H9 (cell line): ENCODE data around the gene KRT1. TPM values are rescaled to one million over a fixed set of nuclear protein-coding genes. Genes with fewer than 3 reads are reported as not detected.

Experiments used
- DNase-seq: peaks from one replicate; pipeline ENCODE4 v3.0.0-alpha.2; 2017
- H2AFZ ChIP-seq: one replicate; pipeline ENCODE4 v1.6.1; 2013; ENCODE audit warnings: mild to moderate bottlenecking, low read length, control low read depth, moderate library complexity
- H2AK5ac ChIP-seq: 2 replicates; pipeline ENCODE4 v1.6.1; 2013; ENCODE audit warnings: low read length, control low read depth, mixed read lengths; ENCODE audit not compliant: insufficient read length
- H2BK120ac ChIP-seq: one replicate; pipeline ENCODE4 v1.6.1; 2013; ENCODE audit warnings: low read depth, mild to moderate bottlenecking, low read length, control low read depth, inconsistent platforms; ENCODE audit not compliant: poor library complexity, severe bottlenecking
- H2BK12ac ChIP-seq: 2 replicates; pipeline ENCODE4 v1.6.1; 2013; ENCODE audit warnings: low read length, control low read depth, mixed read lengths, low read depth; ENCODE audit not compliant: insufficient read length
- H2BK15ac ChIP-seq: 2 replicates; pipeline ENCODE4 v1.6.1; 2013; ENCODE audit warnings: low read depth, low read length, control low read depth
- H2BK20ac ChIP-seq: one replicate; pipeline ENCODE4 v1.6.1; 2013; ENCODE audit warnings: low read depth, mild to moderate bottlenecking, low read length, control low read depth, inconsistent platforms; ENCODE audit not compliant: poor library complexity, severe bottlenecking
- H2BK5ac ChIP-seq: 2 replicates; pipeline ENCODE4 v1.6.1; 2013; ENCODE audit warnings: low read length, control low read depth, mixed read lengths; ENCODE audit not compliant: insufficient read length
- H3K14ac ChIP-seq: 2 replicates; pipeline ENCODE4 v1.6.1; 2013; ENCODE audit warnings: low read length, control low read depth; ENCODE audit not compliant: insufficient read depth
- H3K18ac ChIP-seq: 2 replicates; pipeline ENCODE4 v1.6.1; 2013; ENCODE audit warnings: low read depth, mild to moderate bottlenecking, mixed read lengths, low read length, control low read depth; ENCODE audit not compliant: insufficient read length
- H3K23ac ChIP-seq: 2 replicates; pipeline ENCODE4 v1.6.1; 2013; ENCODE audit warnings: low read length, control low read depth, mixed read lengths, low read depth; ENCODE audit not compliant: insufficient read length
- H3K23me2 ChIP-seq: 2 replicates; pipeline ENCODE4 v1.6.1; 2013; ENCODE audit warnings: low read depth, mild to moderate bottlenecking, mixed read lengths, low read length, control low read depth; ENCODE audit not compliant: insufficient read length, poor library complexity, severe bottlenecking
- H3K27ac ChIP-seq: 2 replicates; pipeline ENCODE4 v1.5.1; 2013; ENCODE audit warnings: low read length, control low read depth, mixed read lengths, low read depth; ENCODE audit not compliant: insufficient read length
- H3K27me3 ChIP-seq: 2 replicates; pipeline ENCODE4 v1.6.1; 2013; ENCODE audit warnings: low read length, control low read depth, inconsistent platforms; ENCODE audit not compliant: insufficient read depth
- H3K4ac ChIP-seq: 2 replicates; pipeline ENCODE4 v1.6.1; 2013; ENCODE audit warnings: low read depth, mild to moderate bottlenecking, control low read depth, inconsistent platforms, low read length, moderate library complexity
- H3K4me1 ChIP-seq: 2 replicates; pipeline ENCODE4 v1.6.1; 2013; ENCODE audit warnings: low read length, control low read depth, inconsistent platforms; ENCODE audit not compliant: insufficient read depth
- H3K4me2 ChIP-seq: 2 replicates; pipeline ENCODE4 v1.6.1; 2013; ENCODE audit warnings: low read length, control low read depth, mixed read lengths; ENCODE audit not compliant: insufficient read length, insufficient read depth
- H3K56ac ChIP-seq: 2 replicates; pipeline ENCODE4 v1.6.1; 2013; ENCODE audit warnings: low read depth, mild to moderate bottlenecking, mixed read lengths, low read length, control low read depth; ENCODE audit not compliant: insufficient read length
- H3K79me1 ChIP-seq: 2 replicates; pipeline ENCODE4 v1.6.1; 2013; ENCODE audit warnings: low read depth, mild to moderate bottlenecking, moderate library complexity, low read length, control low read depth, inconsistent platforms; ENCODE audit not compliant: insufficient read depth, poor library complexity, severe bottlenecking
- H3K79me2 ChIP-seq: 2 replicates; pipeline ENCODE4 v1.6.1; 2013; ENCODE audit warnings: low read length, control low read depth, inconsistent platforms; ENCODE audit not compliant: insufficient read depth
- H3K9ac ChIP-seq: 2 replicates; pipeline ENCODE4 v1.6.1; 2013; ENCODE audit warnings: low read length, control low read depth, mixed read lengths; ENCODE audit not compliant: insufficient read length; ENCODE audit errors: extremely low read depth
- H3K9me3 ChIP-seq: one replicate; pipeline ENCODE4 v1.6.1; 2013; ENCODE audit warnings: low read depth, low read length, inconsistent platforms; ENCODE audit not compliant: control insufficient read depth
- H3T11ph ChIP-seq: one replicate; pipeline ENCODE4 v1.6.1; 2013; ENCODE audit warnings: mild to moderate bottlenecking, low read length, control low read depth, inconsistent platforms
- H4K20me1 ChIP-seq: one replicate; pipeline ENCODE4 v1.6.1; 2013; ENCODE audit not compliant: control insufficient read depth, insufficient read length, insufficient read depth
- H4K5ac ChIP-seq: 2 replicates; pipeline ENCODE4 v1.6.1; 2013; ENCODE audit warnings: low read depth, mild to moderate bottlenecking, mixed read lengths, low read length, control low read depth; ENCODE audit not compliant: insufficient read length
- H4K8ac ChIP-seq: replicated peaks from 2 replicates; pipeline ENCODE4 v1.6.1; 2013; ENCODE audit warnings: low read length, control low read depth, mixed read lengths, low read depth; ENCODE audit not compliant: insufficient read length
- H4K91ac ChIP-seq: 2 replicates; pipeline ENCODE4 v1.6.1; 2013; ENCODE audit warnings: low read depth, mild to moderate bottlenecking, moderate library complexity, mixed read lengths, low read length, control low read depth; ENCODE audit not compliant: insufficient read length
- H3K27ac Mint-ChIP-seq, 3 experiments: 2 replicates in 2 of 3; 3 replicates in 1 of 3; pipeline ENCODE4 v1.8.0; 2020 to 2021; ENCODE audit warnings: mixed read lengths in 3 of 3, mild to moderate bottlenecking in 1 of 3, moderate library complexity in 1 of 3
- H3K27me3 Mint-ChIP-seq: 2 replicates; pipeline ENCODE4 v1.8.0; 2021; ENCODE audit warnings: low read depth, mild to moderate bottlenecking, moderate library complexity, mixed read lengths
- H3K36me3 Mint-ChIP-seq, 3 experiments: 2 replicates in 2 of 3; 3 replicates in 1 of 3; pipeline ENCODE4 v1.8.0; 2020 to 2021; ENCODE audit warnings: low read depth in 3 of 3, mixed read lengths in 3 of 3; ENCODE audit not compliant: insufficient read depth in 1 of 3
- H3K4me1 Mint-ChIP-seq, 2 experiments: 2 replicates each; pipeline ENCODE4 v1.8.0; 2020; ENCODE audit warnings: mixed read lengths in 2 of 2
- H3K4me3 Mint-ChIP-seq, 2 experiments: 2 replicates in 1 of 2; 3 replicates in 1 of 2; pipeline ENCODE4 v1.8.0; 2020 to 2021; ENCODE audit warnings: mild to moderate bottlenecking in 2 of 2, mixed read lengths in 2 of 2, moderate library complexity in 1 of 2
- H3K9me3 Mint-ChIP-seq, 2 experiments: 2 replicates in 1 of 2; 3 replicates in 1 of 2; pipeline ENCODE4 v1.8.0; 2020; ENCODE audit warnings: mild to moderate bottlenecking in 2 of 2, mixed read lengths in 2 of 2, moderate library complexity in 1 of 2
- WGBS: extraction: QIAGEN DNeasy Blood & Tissue Kit; methylation state at CpG from one replicate; pipeline ENCODE4 v1.1.7; 2013; ENCODE audit warnings: missing lambda C conversion rate, low lambda C conversion rate, mixed read lengths; ENCODE audit not compliant: insufficient read length; ENCODE audit errors: extremely low coverage; 5-methylcytosine and 5-hydroxymethylcytosine counted together
- total RNA-seq: library from RNA; stranded (reverse); gene quantifications from 2 replicates; pipeline ENCODE4 v1.2.1, GENCODE V29; 2021
- TF ChIP-seq, protein P1 (sequence below): fragments of 200-600 bp; sonication (generic); conservative IDR thresholded peaks from 3 replicates; pipeline ENCODE4 v1.8.0; 2021; ENCODE audit warnings: antibody characterized with exemption, mild to moderate bottlenecking

Gene KRT1
- total RNA-seq, 1 experiment from 2014 or later, result not detected

DNA sequence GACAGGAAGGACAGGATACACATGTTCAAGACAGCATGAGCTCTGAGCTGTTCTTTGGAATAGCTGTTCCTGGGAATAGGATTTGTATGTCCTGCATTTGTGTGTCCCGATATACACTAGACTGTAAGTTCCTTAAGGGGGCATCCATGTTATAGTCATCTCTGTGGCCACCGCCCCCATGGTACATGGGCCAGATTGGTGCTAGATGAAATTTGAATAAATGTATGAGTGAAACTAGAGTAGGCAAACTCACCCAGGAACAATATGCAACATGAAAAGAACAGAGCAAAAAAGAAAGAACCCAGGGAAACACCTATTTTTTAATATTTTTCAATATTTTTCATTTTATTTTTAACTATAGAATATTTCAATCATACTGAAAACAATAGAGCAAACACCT lies 48.2 kb upstream of the KRT1 start:
- no peak overlapping the region for H2BK120ac ChIP-seq
- H4K8ac ChIP-seq, result no peak overlapping the region
- no peak overlapping the region for H2BK5ac ChIP-seq
- no peaks in the 10 kb centered on the region for H3K23me2 ChIP-seq
- H2AFZ ChIP-seq, result no peak overlapping the region
- H3K18ac ChIP-seq, result no peak overlapping the region
- no peaks in the 10 kb centered on the region for H3K79me1 ChIP-seq
- H3K56ac ChIP-seq, result no peak overlapping the region
- no peak overlapping the region for H3K4ac ChIP-seq
- no peaks in the 10 kb centered on the region; the same call in 1 of the 2 replicates for H3K27me3 ChIP-seq
- no peaks in the 10 kb centered on the region for H3K79me2 ChIP-seq
- no CpG with 5 or more reads among the region's 2 CpGs for WGBS
- no peak overlapping the region for H4K91ac ChIP-seq
- H3K9me3 ChIP-seq, result no peaks in the 10 kb centered on the region
- H3K36me3 Mint-ChIP-seq, result no peaks in the 10 kb centered on the region
- H4K5ac ChIP-seq, result no peak overlapping the region
- no peaks in the 10 kb centered on the region for H4K20me1 ChIP-seq
- no peak overlapping the region for H3K4me3 Mint-ChIP-seq
- peaks cover 48% of the 10 kb centered on the region for H3K27me3 Mint-ChIP-seq
- DNase-seq, result no peak
- H2BK20ac ChIP-seq, result no peak overlapping the region
- H2BK12ac ChIP-seq, result no peak overlapping the region
- H3K27ac ChIP-seq, result no peak overlapping the region
- no peak overlapping the region for H2AK5ac ChIP-seq
- H3K4me2 ChIP-seq, result no peak overlapping the region
- H3K9ac ChIP-seq, result no peak overlapping the region
- H2BK15ac ChIP-seq, result no peak overlapping the region
- no peaks in the 10 kb centered on the region for H3K4me1 ChIP-seq
- no peak overlapping the region for H3T11ph ChIP-seq
- H3K27ac Mint-ChIP-seq, result no peak overlapping the region
- no peak overlapping the region for H3K23ac ChIP-seq
- H3K9me3 Mint-ChIP-seq, result peaks cover 0 to 11% of the 10 kb centered on the region in 2 experiments; a peak in 3 of 5 replicates
- H3K14ac ChIP-seq, result no peak overlapping the region
- TF ChIP-seq, protein P1, sequence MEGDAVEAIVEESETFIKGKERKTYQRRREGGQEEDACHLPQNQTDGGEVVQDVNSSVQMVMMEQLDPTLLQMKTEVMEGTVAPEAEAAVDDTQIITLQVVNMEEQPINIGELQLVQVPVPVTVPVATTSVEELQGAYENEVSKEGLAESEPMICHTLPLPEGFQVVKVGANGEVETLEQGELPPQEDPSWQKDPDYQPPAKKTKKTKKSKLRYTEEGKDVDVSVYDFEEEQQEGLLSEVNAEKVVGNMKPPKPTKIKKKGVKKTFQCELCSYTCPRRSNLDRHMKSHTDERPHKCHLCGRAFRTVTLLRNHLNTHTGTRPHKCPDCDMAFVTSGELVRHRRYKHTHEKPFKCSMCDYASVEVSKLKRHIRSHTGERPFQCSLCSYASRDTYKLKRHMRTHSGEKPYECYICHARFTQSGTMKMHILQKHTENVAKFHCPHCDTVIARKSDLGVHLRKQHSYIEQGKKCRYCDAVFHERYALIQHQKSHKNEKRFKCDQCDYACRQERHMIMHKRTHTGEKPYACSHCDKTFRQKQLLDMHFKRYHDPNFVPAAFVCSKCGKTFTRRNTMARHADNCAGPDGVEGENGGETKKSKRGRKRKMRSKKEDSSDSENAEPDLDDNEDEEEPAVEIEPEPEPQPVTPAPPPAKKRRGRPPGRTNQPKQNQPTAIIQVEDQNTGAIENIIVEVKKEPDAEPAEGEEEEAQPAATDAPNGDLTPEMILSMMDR, result no peak
- H3K4me1 Mint-ChIP-seq, result peaks cover 0 to 3% of the 10 kb centered on the region in 2 experiments; a peak in 2 of 4 replicates
